Lower lobe of right lung (tissue), 2 donors: ENCODE results near the gene ARL5A. TPM values are rescaled to one million over a fixed set of nuclear protein-coding genes. Genes with fewer than 3 reads are reported as not detected.

Experiments
- ATAC-seq, 2 donors: fragments of 200-7000 bp; cut with Tn5 transposase; one replicate each; pipeline ENCODE4 v1.9.1; 2020 to 2022; ENCODE audit warnings: mild to moderate bottlenecking in 2 of 2, moderate library complexity in 2 of 2
- DNase-seq: peaks from one replicate; pipeline ENCODE4 v3.0.0-alpha.2; 2020
- H3K27ac ChIP-seq: fragments of 200-600 bp; one replicate; pipeline ENCODE4 v1.8.0; 2022
- H3K27me3 ChIP-seq: fragments of 200-600 bp; one replicate; pipeline ENCODE4 v1.8.0; 2022; ENCODE audit warnings: low read depth
- H3K36me3 ChIP-seq: fragments of 200-600 bp; one replicate; pipeline ENCODE4 v1.8.0; 2022; ENCODE audit warnings: mild to moderate bottlenecking
- H3K4me1 ChIP-seq: fragments of 200-600 bp; one replicate; pipeline ENCODE4 v1.8.0; 2022
- H3K4me3 ChIP-seq: fragments of 200-600 bp; one replicate; pipeline ENCODE4 v1.8.0; 2022; ENCODE audit warnings: mild to moderate bottlenecking
- H3K9me3 ChIP-seq: fragments of 200-600 bp; one replicate; pipeline ENCODE4 v1.8.0; 2022
- intact Hi-C: fragments of 100-400 bp; cut with DNase I; formaldehyde crosslinking; loops from one replicate; pipeline ENCODE4 v1.11.0; 2022
- total RNA-seq: library from RNA; stranded (reverse); fragmentation: NEBNext Ultra II Directional; extraction: Animal tissue kit (Norgen Biotek cat#: 25700); gene quantifications from one replicate; pipeline ENCODE4 v1.2.1, GENCODE V29; 2021
- TF ChIP-seq, protein P1 (sequence below): fragments of 200-600 bp; IDR thresholded peaks from one replicate; pipeline ENCODE4 v1.8.0; 2022; ENCODE audit warnings: antibody characterized with exemption, mild to moderate bottlenecking
- donor health status: DM: no; HTN: yes; CAD: no; lungs with severe emphysema.

ARL5A gene
- total RNA-seq, 1 donor from 2014 or later = 52.3 TPM

DNA sequence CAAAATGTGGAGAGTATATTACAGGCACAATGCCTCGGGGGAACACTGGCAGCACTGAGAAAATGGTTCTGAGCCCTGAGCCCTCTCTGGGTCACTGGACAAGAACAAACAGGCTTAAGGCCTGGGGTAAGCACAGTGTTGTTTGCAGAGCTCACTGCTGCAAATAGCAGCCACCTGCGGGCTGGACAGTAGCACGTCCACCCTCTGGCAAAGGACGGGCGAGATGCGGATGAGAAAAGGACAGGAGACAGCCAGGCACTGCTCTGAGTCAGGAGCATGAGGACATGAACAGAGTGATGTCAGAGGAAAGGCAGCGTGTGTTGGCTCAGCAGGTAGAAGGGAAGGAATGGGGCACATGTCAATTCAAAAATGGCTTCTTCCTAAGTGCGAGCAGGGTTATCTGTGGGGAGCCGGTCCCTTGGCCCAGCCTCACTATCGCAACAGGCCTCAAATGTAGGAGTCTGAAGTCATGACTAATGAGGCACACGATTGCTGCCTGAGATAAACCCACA is 68.0 kb downstream of the ARL5A start:
- Histone ChIP-seq H3K9me3 (no peaks in the 10 kb centered on the region), H3K36me3 (no peaks in the 10 kb centered on the region), H3K4me1 (no peaks in the 10 kb centered on the region), H3K4me3 (no peak overlapping the region), H3K27me3 (no peaks in the 10 kb centered on the region), H3K27ac (no peak overlapping the region)
- intact Hi-C loops = no loop called here
- ATAC-seq (no peak), DNase-seq (no peak)
- TF ChIP-seq, protein P1, sequence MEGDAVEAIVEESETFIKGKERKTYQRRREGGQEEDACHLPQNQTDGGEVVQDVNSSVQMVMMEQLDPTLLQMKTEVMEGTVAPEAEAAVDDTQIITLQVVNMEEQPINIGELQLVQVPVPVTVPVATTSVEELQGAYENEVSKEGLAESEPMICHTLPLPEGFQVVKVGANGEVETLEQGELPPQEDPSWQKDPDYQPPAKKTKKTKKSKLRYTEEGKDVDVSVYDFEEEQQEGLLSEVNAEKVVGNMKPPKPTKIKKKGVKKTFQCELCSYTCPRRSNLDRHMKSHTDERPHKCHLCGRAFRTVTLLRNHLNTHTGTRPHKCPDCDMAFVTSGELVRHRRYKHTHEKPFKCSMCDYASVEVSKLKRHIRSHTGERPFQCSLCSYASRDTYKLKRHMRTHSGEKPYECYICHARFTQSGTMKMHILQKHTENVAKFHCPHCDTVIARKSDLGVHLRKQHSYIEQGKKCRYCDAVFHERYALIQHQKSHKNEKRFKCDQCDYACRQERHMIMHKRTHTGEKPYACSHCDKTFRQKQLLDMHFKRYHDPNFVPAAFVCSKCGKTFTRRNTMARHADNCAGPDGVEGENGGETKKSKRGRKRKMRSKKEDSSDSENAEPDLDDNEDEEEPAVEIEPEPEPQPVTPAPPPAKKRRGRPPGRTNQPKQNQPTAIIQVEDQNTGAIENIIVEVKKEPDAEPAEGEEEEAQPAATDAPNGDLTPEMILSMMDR = no peak

DNA sequence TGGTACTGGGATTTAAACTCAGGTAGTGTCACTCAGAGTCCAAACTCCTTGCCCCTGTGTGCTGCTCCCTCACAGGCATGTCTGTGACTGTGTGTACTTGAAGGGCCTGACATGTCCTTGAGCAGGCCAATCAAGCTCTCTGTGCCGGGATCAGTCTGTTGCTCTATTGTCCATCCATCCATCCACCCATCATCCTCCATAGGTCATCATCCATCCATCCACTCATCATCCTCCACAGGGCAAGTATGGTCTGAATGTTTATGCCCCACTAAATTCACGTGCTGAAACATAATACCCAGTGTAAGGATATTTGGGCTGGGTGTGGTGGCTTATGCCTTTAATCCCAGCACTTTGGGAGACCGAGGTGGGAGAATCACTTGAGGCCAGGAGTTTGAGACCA is 69.5 kb downstream of the ARL5A start:
- intact Hi-C loops = no loop called here
- Histone ChIP-seq H3K36me3 (no peaks in the 10 kb centered on the region), H3K27me3 (no peaks in the 10 kb centered on the region), H3K27ac (no peak overlapping the region), H3K9me3 (no peaks in the 10 kb centered on the region), H3K4me3 (no peak overlapping the region), H3K4me1 (no peaks in the 10 kb centered on the region)
- ATAC-seq = no peak
- no peak for DNase-seq
- TF ChIP-seq, protein P1 = no peak

DNA sequence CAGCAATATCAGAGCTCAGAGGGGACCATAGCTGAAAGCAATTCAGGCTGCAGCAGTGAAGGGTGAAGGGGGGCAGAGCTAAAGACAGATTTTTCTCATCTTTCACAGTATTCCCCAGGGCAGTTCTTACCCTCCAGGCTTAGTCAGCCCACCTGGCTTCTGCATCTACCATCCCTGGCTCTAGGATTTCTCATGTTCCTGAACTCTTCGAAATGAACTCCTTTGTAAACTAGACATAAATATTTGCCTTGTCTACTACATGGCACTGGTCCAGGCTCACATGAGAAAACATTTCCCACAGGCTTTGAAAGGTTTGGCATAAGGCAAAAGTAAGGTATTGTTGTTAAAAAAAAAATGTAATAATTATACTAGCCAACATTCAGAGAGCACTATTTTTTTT is 70.4 kb downstream of the ARL5A start:
- intact Hi-C loops = no loop called here
- no peak overlapping the region for H3K4me3 ChIP-seq
- no peaks in the 10 kb centered on the region for H3K36me3 ChIP-seq
- H3K9me3 ChIP-seq = no peaks in the 10 kb centered on the region
- no peak for DNase-seq
- no peak for ATAC-seq
- no peak overlapping the region for H3K27ac ChIP-seq
- TF ChIP-seq, protein P1 = no peak
- H3K4me1 ChIP-seq = no peaks in the 10 kb centered on the region
- no peaks in the 10 kb centered on the region for H3K27me3 ChIP-seq

DNA sequence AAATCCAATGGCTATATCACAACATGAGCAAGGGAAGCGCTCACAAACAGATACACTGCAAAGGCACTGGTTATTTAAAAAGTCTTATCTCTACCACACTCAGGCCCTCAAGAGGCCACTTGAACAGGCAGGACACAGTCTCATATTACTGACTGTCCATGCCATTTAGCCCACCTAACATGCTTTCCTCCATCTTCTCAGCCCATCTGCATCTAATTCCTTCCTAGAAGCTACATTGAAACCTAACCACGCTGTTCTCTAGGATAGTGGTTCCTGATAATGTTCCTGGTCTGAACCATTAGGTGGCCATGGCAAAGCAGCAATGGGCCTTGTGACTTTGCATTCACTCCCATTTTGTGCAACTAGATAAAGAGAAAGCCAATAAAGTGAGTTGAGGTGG is 71.4 kb downstream of the ARL5A start:
- ATAC-seq (no peak), DNase-seq (no peak)
- TF ChIP-seq, protein P1 = no peak
- no peak overlapping the region for H3K27ac ChIP-seq
- H3K4me3 ChIP-seq = no peak overlapping the region
- H3K9me3 ChIP-seq = no peaks in the 10 kb centered on the region
- H3K36me3 ChIP-seq = no peaks in the 10 kb centered on the region
- H3K27me3 ChIP-seq = no peaks in the 10 kb centered on the region
- H3K4me1 ChIP-seq = no peaks in the 10 kb centered on the region
- intact Hi-C loops = no loop called here

DNA sequence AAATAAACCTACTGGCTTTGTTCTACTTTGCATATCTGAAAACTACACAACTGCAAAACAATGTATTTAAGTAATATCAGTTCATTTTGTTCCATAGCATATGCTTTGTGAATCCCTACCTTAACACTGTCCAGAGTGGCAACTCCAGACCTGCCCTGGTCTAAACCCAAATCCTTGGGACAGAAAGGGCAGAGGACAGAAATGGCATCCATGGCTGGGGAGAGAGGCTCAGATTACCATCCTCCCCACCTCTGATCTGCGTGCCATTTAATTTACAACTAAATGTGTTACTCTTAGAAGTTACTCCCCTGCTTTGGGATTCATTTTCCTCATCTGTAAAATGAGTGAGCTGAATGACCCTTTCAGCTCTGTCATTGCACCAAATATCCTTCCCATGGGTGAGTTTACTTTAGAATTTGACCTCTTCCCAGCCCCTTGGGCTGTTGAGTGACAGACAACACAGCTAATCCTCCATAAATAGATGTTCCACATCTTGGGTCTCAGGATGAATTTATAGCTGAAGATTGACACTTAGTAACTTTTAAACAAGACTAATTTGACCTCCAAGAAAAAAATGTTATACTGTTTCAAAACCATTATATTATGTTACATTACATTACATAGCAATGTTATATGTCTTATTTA is 73.8 kb downstream of the ARL5A start:
- Histone ChIP-seq H3K36me3 (no peaks in the 10 kb centered on the region), H3K4me3 (no peak overlapping the region), H3K27ac (no peak overlapping the region), H3K4me1 (no peaks in the 10 kb centered on the region), H3K27me3 (no peaks in the 10 kb centered on the region), H3K9me3 (no peaks in the 10 kb centered on the region)
- TF ChIP-seq, protein P1 = no peak
- intact Hi-C loops = no loop called here
- DNase-seq (no peak), ATAC-seq (no peak)
